ENCODE measurements around the gene CD47. TPM values are rescaled to one million over a fixed set of nuclear protein-coding genes. Genes with fewer than 3 reads are reported as not detected.

Gene CD47
- total RNA-seq, 1 experiment from 2014 or later, result 89.7 TPM

- in situ Hi-C loops (cut with HindIII; ENCODE audit: low pct_unique_long_range_greater_than_20kb, low sequenced_read_pairs) (no loop called here), intact Hi-C loops (cut with micrococcal nuclease; ENCODE audit: unreplicated experiment) (no loop called here)
- Histone ChIP-seq H3K9me3 (ENCODE audit: control insufficient read depth, insufficient read depth, low read depth, low read length) (no peaks in the 10 kb centered on the region), H3K4me3 (ENCODE audit: low read depth in 2 of 2, low read length in 2 of 2) (no peak overlapping the region), H3K36me3 (ENCODE audit: control insufficient read depth, insufficient read depth, low read length) (no peaks in the 10 kb centered on the region), H3K4me1 (ENCODE audit: control insufficient read depth, insufficient read depth, low read length) (no peaks in the 10 kb centered on the region), H3K27ac (ENCODE audit: low read length) (no peak overlapping the region), H3K27me3 (ENCODE audit: control insufficient read depth, insufficient read depth, low read length) (no peaks in the 10 kb centered on the region)
- ChIA-PET POLR2A (no interaction called here), CTCF (no interaction called here)
- BruUV-seq (replicated peaks), result no TSS peak
- ATAC-seq, result no peak
- no peak for DNase-seq (ENCODE audit: low read depth, low spot score)
- TF ChIP-seq SIN3A (IDR thresholded peaks at IDR 0.05; ENCODE audit: borderline replicate concordance, insufficient read depth, low read depth, low read length) (no peak), REST (IDR thresholded peaks at IDR 0.05; ENCODE audit: insufficient read depth in 1 of 2, low read depth in 2 of 2, low read length in 1 of 2) (no peak), TCF7L2 (IDR thresholded peaks at IDR 0.05; ENCODE audit: low read depth, low read length) (no peak), POLR2AphosphoS5 (IDR thresholded peaks at IDR 0.05; ENCODE audit: low read depth, low read length) (no peak), CTCF (IDR thresholded peaks at IDR 0.05) (no peak)
Observed at GRCh38 chr3:108113975-108114374, 23.1 kb upstream of the CD47 start.

- H3K27ac ChIP-seq (ENCODE audit: low read length), result no peak overlapping the region
- intact Hi-C loops (cut with micrococcal nuclease; ENCODE audit: unreplicated experiment), result no loop called here
- in situ Hi-C loops (cut with HindIII; ENCODE audit: low pct_unique_long_range_greater_than_20kb, low sequenced_read_pairs), result no loop called here
- H3K9me3 ChIP-seq (ENCODE audit: control insufficient read depth, insufficient read depth, low read depth, low read length), result no peaks in the 10 kb centered on the region
- ChIA-PET CTCF (no interaction called here), POLR2A (no interaction called here)
- ATAC-seq (no peak), DNase-seq (ENCODE audit: low read depth, low spot score) (no peak)
- no peaks in the 10 kb centered on the region for H3K4me1 ChIP-seq (ENCODE audit: control insufficient read depth, insufficient read depth, low read length)
- H3K36me3 ChIP-seq (ENCODE audit: control insufficient read depth, insufficient read depth, low read length), result no peaks in the 10 kb centered on the region
- no peak for TF ChIP-seq SIN3A (IDR thresholded peaks at IDR 0.05; ENCODE audit: borderline replicate concordance, insufficient read depth, low read depth, low read length)
- no peak for TF ChIP-seq POLR2AphosphoS5 (IDR thresholded peaks at IDR 0.05; ENCODE audit: low read depth, low read length)
- TF ChIP-seq TCF7L2 (IDR thresholded peaks at IDR 0.05; ENCODE audit: low read depth, low read length), result no peak
- no peak for TF ChIP-seq REST (IDR thresholded peaks at IDR 0.05; ENCODE audit: insufficient read depth in 1 of 2, low read depth in 2 of 2, low read length in 1 of 2)
- TF ChIP-seq CTCF (IDR thresholded peaks at IDR 0.05), result no peak
- H3K4me3 ChIP-seq (ENCODE audit: low read depth in 2 of 2, low read length in 2 of 2), result no peak overlapping the region
- no TSS peak for BruUV-seq (replicated peaks)
- no peaks in the 10 kb centered on the region for H3K27me3 ChIP-seq (ENCODE audit: control insufficient read depth, insufficient read depth, low read length)
Observed at GRCh38 chr3:108110934-108111333, 20.1 kb upstream of the CD47 start.

Data from Panc1 (cell line).